Fibroblast of peridontal ligament (primary cell): ENCODE data around the gene DIAPH1.

Experiments
- DNase-seq: peaks from one replicate; pipeline ENCODE4 v3.0.0-alpha.2; 2010; ENCODE audit errors: extremely low read depth

The DIAPH1 gene

DNA sequence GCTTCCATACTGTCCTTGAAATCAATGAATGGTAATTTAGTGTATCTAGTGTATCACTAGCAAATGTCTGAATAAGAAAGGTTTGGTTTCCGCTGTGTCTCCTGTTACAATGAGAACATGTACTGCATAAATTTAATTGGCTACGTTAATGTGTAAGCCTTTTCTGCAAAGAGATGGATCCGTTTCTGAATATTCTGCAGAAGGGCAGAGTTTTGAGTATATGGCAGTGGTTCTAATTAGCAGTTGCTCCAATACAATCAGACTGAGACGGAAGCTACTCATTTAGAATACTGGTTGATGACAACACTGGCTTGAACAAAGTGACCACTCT lies 134.5 kb downstream of the DIAPH1 start:
- DNase-seq: peak; percentile 32

DNA sequence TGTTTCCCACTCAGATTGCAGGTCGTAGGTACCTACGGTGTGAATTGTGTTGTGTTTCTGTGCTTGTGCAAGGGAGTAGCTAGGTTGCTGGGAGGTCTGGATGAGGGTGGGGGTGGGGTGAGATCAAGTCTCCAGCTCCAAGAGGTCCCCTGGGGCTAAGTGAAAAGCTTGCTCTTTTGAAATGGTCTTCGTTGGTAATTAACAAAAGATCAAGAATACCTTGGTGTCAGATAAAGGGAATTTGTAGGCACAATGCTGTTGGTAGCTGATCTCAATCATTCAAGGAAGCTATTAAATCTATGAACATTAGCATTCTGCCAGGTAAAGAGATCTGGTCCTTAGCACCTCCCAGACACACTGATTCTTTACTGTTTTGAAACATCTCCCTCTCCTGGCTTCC lies 134.9 kb downstream of the DIAPH1 start:
- no peak for DNase-seq

- peak; percentile 62 for DNase-seq
These were observed 139.0 kb downstream of the DIAPH1 start for GRCh38 chr5:141479776-141480175.

- peak; percentile 30 for DNase-seq
These were observed 140.4 kb downstream of the DIAPH1 start for GRCh38 chr5:141478321-141478945.

GRCh38 chr5:141477815-141478214 lies 141.0 kb downstream of the DIAPH1 start:
- DNase-seq: peak; percentile 35

DNA sequence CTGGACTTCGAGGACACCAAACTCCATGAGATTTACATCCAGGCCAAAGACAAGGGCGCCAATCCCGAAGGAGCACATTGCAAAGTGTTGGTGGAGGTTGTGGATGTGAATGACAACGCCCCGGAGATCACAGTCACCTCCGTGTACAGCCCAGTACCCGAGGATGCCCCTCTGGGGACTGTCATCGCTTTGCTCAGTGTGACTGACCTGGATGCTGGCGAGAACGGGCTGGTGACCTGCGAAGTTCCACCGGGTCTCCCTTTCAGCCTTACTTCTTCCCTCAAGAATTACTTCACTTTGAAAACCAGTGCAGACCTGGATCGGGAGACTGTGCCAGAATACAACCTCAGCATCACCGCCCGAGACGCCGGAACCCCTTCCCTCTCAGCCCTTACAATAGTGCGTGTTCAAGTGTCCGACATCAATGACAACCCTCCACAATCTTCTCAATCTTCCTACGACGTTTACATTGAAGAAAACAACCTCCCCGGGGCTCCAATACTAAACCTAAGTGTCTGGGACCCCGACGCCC lies 141.7 kb downstream of the DIAPH1 start:
- DNase-seq: no peak

GRCh38 chr5:141476132-141476911 lies 142.5 kb downstream of the DIAPH1 start:
- peak; percentile 87 for DNase-seq

DNA sequence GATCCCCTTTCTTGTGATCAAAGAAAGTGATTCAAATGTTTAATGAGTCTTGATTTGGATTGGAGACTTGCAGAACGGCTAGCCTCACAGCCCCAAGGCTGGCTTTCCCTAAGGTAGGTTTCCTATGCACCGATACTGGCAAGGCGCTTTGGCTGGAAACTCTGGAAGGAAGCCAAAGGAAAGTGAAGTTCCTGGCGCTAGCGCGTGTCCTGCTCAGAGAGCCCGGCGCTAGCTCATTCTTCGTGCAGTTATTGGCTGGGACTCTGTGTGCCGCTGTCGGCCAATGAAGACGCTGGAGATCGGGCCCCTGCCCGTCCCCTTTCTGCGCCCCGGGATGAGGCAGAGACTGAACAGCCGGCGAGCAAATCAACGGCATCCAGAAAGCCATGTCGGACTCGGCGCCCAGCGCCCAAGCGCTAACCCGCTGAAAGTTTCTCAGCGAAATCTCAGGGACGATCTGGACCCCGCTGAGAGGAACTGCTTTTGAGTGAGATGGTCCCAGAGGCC lies 143.1 kb downstream of the DIAPH1 start, which contains the start of gene PCDHGC3:
PCDHGC3 (plus strand) TSS at position 342 of the 507 bp plus-strand sequence; CDS start at position 493, 151 bp downstream.
- peak; percentile 95 for DNase-seq

GRCh38 chr5:141465351-141465750 lies 153.4 kb downstream of the DIAPH1 start:
- DNase-seq: no peak
